BE2C (cell line): ENCODE data around the gene AFF1.

Experiments
- DNase-seq: peaks from one replicate; pipeline ENCODE4 v3.0.0-alpha.2; 2020
- H3K27me3 ChIP-seq: fragments of 250-450 bp; sonication (Bioruptor Pico); 2 replicates; pipeline ENCODE4 v1.5.1; 2020; ENCODE audit warnings: mild to moderate bottlenecking
- H3K36me3 ChIP-seq: fragments of 250-450 bp; sonication (Bioruptor Pico); 2 replicates; pipeline ENCODE4 v1.5.1; 2020; ENCODE audit warnings: mild to moderate bottlenecking
- H3K4me1 ChIP-seq: fragments of 250-450 bp; sonication (Bioruptor Pico); 2 replicates; pipeline ENCODE4 v1.5.1; 2020
- H3K4me3 ChIP-seq: 2 replicates; pipeline ENCODE4 v1.5.1; 2011; ENCODE audit warnings: low read depth, low read length
- H3K9me3 ChIP-seq: fragments of 250-450 bp; sonication (Bioruptor Pico); 2 replicates; pipeline ENCODE4 v1.5.1; 2020
- CTCF ChIP-seq: IDR thresholded peaks from 2 replicates; pipeline ENCODE4 v1.5.1; 2012; ENCODE audit warnings: mild to moderate bottlenecking, low read depth, low read length

The AFF1 gene

GRCh38 chr4:86965019-86965976 lies 30.5 kb downstream of the AFF1 start:
- DNase-seq: no peak
- H3K4me1 ChIP-seq: peaks cover 11% of the 10 kb centered on the region
- no peaks in the 10 kb centered on the region for H3K27me3 ChIP-seq
- TF ChIP-seq CTCF: no peak
- no peak overlapping the region for H3K4me3 ChIP-seq
- no peaks in the 10 kb centered on the region for H3K36me3 ChIP-seq
- H3K9me3 ChIP-seq: no peaks in the 10 kb centered on the region

GRCh38 chr4:86967073-86967472 lies 32.3 kb downstream of the AFF1 start:
- Histone ChIP-seq H3K9me3 (no peaks in the 10 kb centered on the region), H3K27me3 (no peaks in the 10 kb centered on the region), H3K36me3 (no peaks in the 10 kb centered on the region), H3K4me1 (peaks cover 13% of the 10 kb centered on the region), H3K4me3 (no peak overlapping the region)
- DNase-seq: no peak
- TF ChIP-seq CTCF: no peak

- no peak for TF ChIP-seq CTCF
- H3K4me1 ChIP-seq: peaks cover 13% of the 10 kb centered on the region
- H3K9me3 ChIP-seq: no peaks in the 10 kb centered on the region
- no peak for DNase-seq
- H3K36me3 ChIP-seq: no peaks in the 10 kb centered on the region
- no peak overlapping the region for H3K4me3 ChIP-seq
- H3K27me3 ChIP-seq: no peaks in the 10 kb centered on the region
Observed at GRCh38 chr4:86967798-86968197, 33.0 kb downstream of the AFF1 start.

- Histone ChIP-seq H3K4me1 (peaks cover 13% of the 10 kb centered on the region), H3K4me3 (no peak overlapping the region), H3K27me3 (no peaks in the 10 kb centered on the region), H3K9me3 (no peaks in the 10 kb centered on the region), H3K36me3 (no peaks in the 10 kb centered on the region)
- TF ChIP-seq CTCF: no peak
- DNase-seq: no peak
Observed at GRCh38 chr4:86968547-86968946, 33.7 kb downstream of the AFF1 start.

- peak; percentile 12 for DNase-seq
- no peak for TF ChIP-seq CTCF
- Histone ChIP-seq H3K4me1 (peaks cover 13% of the 10 kb centered on the region), H3K36me3 (no peaks in the 10 kb centered on the region), H3K4me3 (no peak overlapping the region), H3K27me3 (no peaks in the 10 kb centered on the region), H3K9me3 (no peaks in the 10 kb centered on the region)
Observed at GRCh38 chr4:86970447-86971354, 35.9 kb downstream of the AFF1 start.

- no peaks in the 10 kb centered on the region for H3K36me3 ChIP-seq
- no peaks in the 10 kb centered on the region for H3K27me3 ChIP-seq
- DNase-seq: no peak
- peaks cover 13% of the 10 kb centered on the region for H3K4me1 ChIP-seq
- no peak overlapping the region for H3K4me3 ChIP-seq
- H3K9me3 ChIP-seq: no peaks in the 10 kb centered on the region
- no peak for TF ChIP-seq CTCF
Observed at GRCh38 chr4:86971355-86971683, 36.5 kb downstream of the AFF1 start.
